Measurements from ENCODE around the gene NOL4L. TPM values are rescaled to one million over a fixed set of nuclear protein-coding genes. Genes with fewer than 3 reads are reported as not detected.

The NOL4L gene
- total RNA-seq, 6 experiments from 2014 or later, result 12.0 to 16.3 (median 13.2) TPM

GRCh38 chr20:32395066-32395465 lies 190.1 kb downstream of the NOL4L start:
- Mint-ChIP-seq H3K4me1 (ENCODE audit: low read depth) (peaks cover 32% of the 10 kb centered on the region), H3K27me3 (ENCODE audit: insufficient read depth) (no peaks in the 10 kb centered on the region), H3K9me3 (no peaks in the 10 kb centered on the region), H3K4me3 (no peak overlapping the region), H3K27ac (no peak overlapping the region; the same call in 1 of the 2 replicates), H3K36me3 (ENCODE audit: low read depth) (peaks cover 25% of the 10 kb centered on the region)
- no peak for TF ChIP-seq CTCF (IDR thresholded peaks at IDR 0.05)
- DNase-seq, result no peak

Other genes starting within 250 kb of the NOL4L start
- gene ASXL1, start 227.0 kb downstream of the NOL4L start, total RNA-seq (2021; fragmentation: NEBNext Ultra II Directional; extraction: Animal tissue kit (Norgen Biotek cat#: 25700)), result 10 to 100 TPM; 49.0 to 62.4 (median 54.4) TPM
- gene C20orf203, start 88.6 kb upstream of the NOL4L start, total RNA-seq (2021; fragmentation: NEBNext Ultra II Directional; extraction: Animal tissue kit (Norgen Biotek cat#: 25700)), result not detected
- 10 to 100 TPM; 45.4 to 58.4 (median 51.5) TPM for gene COMMD7, start 158.1 kb upstream of the NOL4L start, total RNA-seq (2021; fragmentation: NEBNext Ultra II Directional; extraction: Animal tissue kit (Norgen Biotek cat#: 25700))
- 1 to 10 TPM in 5 of 6 experiments, under 1 TPM in 1; 0.74 to 1.5 (median 1.2) TPM for gene DNMT3B, start 177.1 kb upstream of the NOL4L start, total RNA-seq (2021; fragmentation: NEBNext Ultra II Directional; extraction: Animal tissue kit (Norgen Biotek cat#: 25700))
- gene MAPRE1, start 234.6 kb upstream of the NOL4L start, total RNA-seq (2021; fragmentation: NEBNext Ultra II Directional; extraction: Animal tissue kit (Norgen Biotek cat#: 25700)), result 100 to 1,000 TPM; 125 to 152 (median 144) TPM

All from HFFc6 (cell line).